ENCODE results near the gene GRIK4. TPM values are rescaled to one million over a fixed set of nuclear protein-coding genes. Genes with fewer than 3 reads are reported as not detected.
"Not testable (repeated sequence)": the region's sequence is repeated elsewhere in the genome, so short reads cannot be mapped to it uniquely, and the experiment has no call there.

Gene GRIK4
- total RNA-seq, 2 donors from 2014 or later = not detected

- H3K27me3 Mint-ChIP-seq = peaks cover 18% of the 10 kb centered on the region
- no peaks in the 10 kb centered on the region for H3K4me1 Mint-ChIP-seq
- no peaks in the 10 kb centered on the region for H3K36me3 Mint-ChIP-seq (ENCODE audit: low read depth)
- ATAC-seq (replicated peaks) = no peak
- no peak overlapping the region for H3K4me3 Mint-ChIP-seq
- no peaks in the 10 kb centered on the region for H3K9me3 Mint-ChIP-seq
- no peak overlapping the region for H3K27ac Mint-ChIP-seq
Observed at GRCh38 chr11:121018746-121019145, 507.2 kb downstream of the GRIK4 start.

GRCh38 chr11:121021718-121022117 is 510.2 kb downstream of the GRIK4 start:
- H3K36me3 Mint-ChIP-seq (ENCODE audit: low read depth); H3K27ac Mint-ChIP-seq; H3K4me3 Mint-ChIP-seq; H3K9me3 Mint-ChIP-seq; ATAC-seq (replicated peaks): not testable (repeated sequence)
- peaks cover 13% of the 10 kb centered on the region for H3K4me1 Mint-ChIP-seq
- H3K27me3 Mint-ChIP-seq = peaks cover 14% of the 10 kb centered on the region

DNA sequence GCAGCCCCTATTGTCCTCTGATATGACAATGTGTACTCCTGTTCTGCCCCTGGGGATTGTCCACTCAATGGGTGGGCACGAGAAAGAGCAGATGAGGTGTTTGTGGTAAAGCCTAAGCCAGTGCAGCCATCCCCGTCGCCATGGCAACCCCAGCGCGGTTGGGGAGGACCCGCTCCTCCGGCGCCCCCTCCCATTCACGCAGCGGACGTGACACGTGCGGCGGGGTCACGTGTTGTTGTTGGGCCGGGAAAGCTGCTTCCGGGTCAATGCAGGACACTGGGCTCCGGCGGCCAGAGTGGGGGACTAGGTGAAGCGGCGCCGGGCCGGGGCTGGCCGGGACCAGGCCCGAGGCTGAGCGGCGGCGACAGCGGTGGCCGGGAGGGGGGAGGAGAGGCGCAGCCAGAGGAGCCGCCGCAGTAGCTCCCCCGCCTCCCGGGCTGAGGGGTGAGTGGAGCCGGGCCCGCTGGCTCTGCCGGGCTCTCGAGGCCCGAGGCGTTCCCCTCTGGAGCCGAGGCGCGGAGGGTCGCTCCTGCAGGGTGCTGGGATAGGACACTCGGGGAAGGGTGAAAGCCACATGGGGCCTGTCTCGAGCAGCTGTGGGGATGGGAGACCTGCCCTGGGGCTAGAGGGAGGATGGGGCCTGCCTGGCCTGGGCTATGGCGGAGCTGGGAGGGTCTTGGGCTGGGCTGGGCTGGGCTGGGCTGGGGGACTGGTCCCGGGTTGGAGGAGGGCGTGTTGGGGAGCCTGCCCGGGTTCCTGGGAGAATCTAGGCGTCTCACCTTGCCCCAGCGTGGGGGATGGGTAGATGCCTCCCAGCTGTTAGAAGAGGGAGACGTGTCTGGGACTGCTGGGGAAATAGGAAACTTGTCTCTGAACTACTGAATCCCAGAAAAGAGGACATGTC is 512.6 kb downstream of the GRIK4 start, which contains the start of gene TBCEL:
Gene TBCEL, plus strand, starts transcription at position 255 of the 904 bp plus-strand sequence. CDS start 21,589 bp downstream, outside the sequence.
- peaks cover 10% of the 10 kb centered on the region for H3K27me3 Mint-ChIP-seq
- peak; percentile 94 for ATAC-seq (replicated peaks)
- peak within 1 kb of the TSS; percentile 81 for H3K4me3 Mint-ChIP-seq
- H3K4me1 Mint-ChIP-seq = peaks cover 18% of the 10 kb centered on the region
- H3K27ac Mint-ChIP-seq = peak within 1 kb of the TSS; percentile 90
- H3K9me3 Mint-ChIP-seq = no peaks in the 10 kb centered on the region
- H3K36me3 Mint-ChIP-seq (ENCODE audit: low read depth) = no peaks in the 10 kb centered on the region

GRCh38 chr11:121024989-121025388 is 513.4 kb downstream of the GRIK4 start:
- H3K27ac Mint-ChIP-seq = peak overlapping the region; percentile 90
- no peaks in the 10 kb centered on the region for H3K36me3 Mint-ChIP-seq (ENCODE audit: low read depth)
- H3K4me1 Mint-ChIP-seq = peaks cover 24% of the 10 kb centered on the region
- peaks cover 9% of the 10 kb centered on the region for H3K27me3 Mint-ChIP-seq
- H3K4me3 Mint-ChIP-seq = peak overlapping the region; percentile 81
- no peaks in the 10 kb centered on the region for H3K9me3 Mint-ChIP-seq
- ATAC-seq (replicated peaks) = no peak

- Mint-ChIP-seq H3K9me3 (no peaks in the 10 kb centered on the region), H3K4me3 (no peak overlapping the region), H3K4me1 (peaks cover 29% of the 10 kb centered on the region), H3K27me3 (no peaks in the 10 kb centered on the region), H3K36me3 (ENCODE audit: low read depth) (no peaks in the 10 kb centered on the region), H3K27ac (no peak overlapping the region)
- ATAC-seq (replicated peaks) = no peak
Observed at GRCh38 chr11:121029153-121029552, 517.6 kb downstream of the GRIK4 start.

- Mint-ChIP-seq H3K9me3 (no peaks in the 10 kb centered on the region), H3K4me3 (no peak overlapping the region), H3K36me3 (ENCODE audit: low read depth) (no peaks in the 10 kb centered on the region), H3K4me1 (peaks cover 23% of the 10 kb centered on the region), H3K27ac (no peak overlapping the region), H3K27me3 (no peaks in the 10 kb centered on the region)
- no peak for ATAC-seq (replicated peaks)
Observed at GRCh38 chr11:121029813-121030445, 518.4 kb downstream of the GRIK4 start.

- no peaks in the 10 kb centered on the region for H3K36me3 Mint-ChIP-seq (ENCODE audit: low read depth)
- peaks cover 26% of the 10 kb centered on the region for H3K4me1 Mint-ChIP-seq
- no peaks in the 10 kb centered on the region for H3K27me3 Mint-ChIP-seq
- no peak for ATAC-seq (replicated peaks)
- H3K27ac Mint-ChIP-seq = no peak overlapping the region
- no peak overlapping the region for H3K4me3 Mint-ChIP-seq
- H3K9me3 Mint-ChIP-seq = no peaks in the 10 kb centered on the region
Observed at GRCh38 chr11:121031167-121031566, 519.6 kb downstream of the GRIK4 start.

DNA sequence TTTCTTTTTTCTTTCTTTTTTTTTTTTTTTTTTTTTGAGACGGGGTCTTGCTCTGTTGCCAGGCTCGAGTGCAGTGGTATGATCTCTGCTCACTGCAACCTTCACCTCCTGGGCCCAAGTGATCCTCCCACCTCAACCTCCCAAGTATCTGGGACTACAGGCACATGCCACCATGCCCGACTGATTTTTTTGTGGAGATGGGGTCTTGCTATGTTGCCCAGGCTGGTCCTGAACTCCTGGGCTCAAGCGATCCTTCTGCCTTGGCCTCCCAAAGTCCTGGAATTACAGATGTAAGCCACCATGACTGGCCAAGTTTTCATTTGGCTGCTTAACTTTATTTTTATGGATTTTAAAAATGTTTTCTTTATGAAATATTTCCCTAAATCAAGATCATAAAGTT is 520.1 kb downstream of the GRIK4 start:
- not testable (repeated sequence) for ATAC-seq (replicated peaks); H3K4me3 Mint-ChIP-seq; H3K9me3 Mint-ChIP-seq; H3K27me3 Mint-ChIP-seq; H3K36me3 Mint-ChIP-seq (ENCODE audit: low read depth); H3K27ac Mint-ChIP-seq
- peaks cover 30% of the 10 kb centered on the region for H3K4me1 Mint-ChIP-seq

DNA sequence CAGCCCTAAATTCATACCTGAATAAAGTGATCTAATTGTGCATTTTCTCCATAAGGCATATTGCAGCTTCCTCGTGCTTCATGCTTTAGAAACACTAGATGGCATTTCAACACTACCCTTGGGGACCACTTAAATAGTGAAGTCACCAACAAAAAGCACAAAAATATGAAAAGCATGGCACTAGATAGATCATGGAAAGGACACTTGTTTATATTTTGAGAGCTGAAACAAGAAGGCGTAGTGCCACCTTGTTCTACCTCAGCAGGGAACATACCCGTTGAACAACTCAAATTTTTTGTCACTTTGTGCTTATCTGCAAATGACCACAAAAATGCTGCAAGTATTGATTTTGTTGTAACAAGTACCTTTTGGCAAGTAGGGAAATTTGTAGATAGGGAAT is 521.0 kb downstream of the GRIK4 start:
- Mint-ChIP-seq H3K4me3 (no peak overlapping the region), H3K27ac (no peak overlapping the region), H3K27me3 (no peaks in the 10 kb centered on the region), H3K36me3 (ENCODE audit: low read depth) (no peaks in the 10 kb centered on the region), H3K4me1 (peaks cover 31% of the 10 kb centered on the region), H3K9me3 (no peaks in the 10 kb centered on the region)
- no peak for ATAC-seq (replicated peaks)

DNA sequence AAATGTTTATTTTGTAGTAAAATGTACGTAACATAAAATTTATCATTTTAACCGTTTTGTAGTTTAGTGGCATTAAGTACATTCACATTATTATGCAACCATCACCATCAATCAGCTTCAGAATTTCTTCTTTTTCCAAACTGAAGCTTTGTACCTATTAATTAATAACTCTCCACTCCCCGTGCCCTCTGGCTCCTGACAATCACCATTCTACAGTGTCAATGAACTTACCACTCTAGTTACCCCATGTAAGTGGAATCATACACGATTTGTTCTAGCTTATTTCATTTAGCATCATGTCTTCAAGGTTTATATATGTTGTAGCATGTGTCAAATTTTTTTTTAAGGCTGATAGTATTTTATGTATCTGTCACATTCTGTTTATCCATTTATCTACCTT is 522.1 kb downstream of the GRIK4 start:
- H3K27me3 Mint-ChIP-seq = no peaks in the 10 kb centered on the region
- H3K4me1 Mint-ChIP-seq = peaks cover 31% of the 10 kb centered on the region
- H3K4me3 Mint-ChIP-seq = no peak overlapping the region
- H3K36me3 Mint-ChIP-seq (ENCODE audit: low read depth) = no peaks in the 10 kb centered on the region
- H3K27ac Mint-ChIP-seq = no peak overlapping the region
- no peaks in the 10 kb centered on the region for H3K9me3 Mint-ChIP-seq
- no peak for ATAC-seq (replicated peaks)

GRCh38 chr11:121035169-121035755 is 523.7 kb downstream of the GRIK4 start:
- ATAC-seq (replicated peaks) = peak; percentile 50
- peak overlapping the region; percentile 72 for H3K27ac Mint-ChIP-seq
- no peaks in the 10 kb centered on the region for H3K9me3 Mint-ChIP-seq
- H3K36me3 Mint-ChIP-seq (ENCODE audit: low read depth) = no peaks in the 10 kb centered on the region
- H3K27me3 Mint-ChIP-seq = no peaks in the 10 kb centered on the region
- H3K4me3 Mint-ChIP-seq = peak overlapping the region; percentile 20
- peaks cover 18% of the 10 kb centered on the region for H3K4me1 Mint-ChIP-seq

GRCh38 chr11:121035780-121036179 is 524.2 kb downstream of the GRIK4 start:
- peak overlapping the region; percentile 72 for H3K27ac Mint-ChIP-seq
- H3K4me1 Mint-ChIP-seq = peaks cover 16% of the 10 kb centered on the region
- no peaks in the 10 kb centered on the region for H3K36me3 Mint-ChIP-seq (ENCODE audit: low read depth)
- no peaks in the 10 kb centered on the region for H3K9me3 Mint-ChIP-seq
- peak overlapping the region; percentile 20 for H3K4me3 Mint-ChIP-seq
- peak; percentile 92 for ATAC-seq (replicated peaks)
- no peaks in the 10 kb centered on the region for H3K27me3 Mint-ChIP-seq

GRCh38 chr11:121037016-121037415 is 525.5 kb downstream of the GRIK4 start:
- H3K4me3 Mint-ChIP-seq = no peak overlapping the region
- peaks cover 16% of the 10 kb centered on the region for H3K4me1 Mint-ChIP-seq
- no peaks in the 10 kb centered on the region for H3K27me3 Mint-ChIP-seq
- no peaks in the 10 kb centered on the region for H3K36me3 Mint-ChIP-seq (ENCODE audit: low read depth)
- no peak for ATAC-seq (replicated peaks)
- H3K27ac Mint-ChIP-seq = peak overlapping the region; percentile 72
- no peaks in the 10 kb centered on the region for H3K9me3 Mint-ChIP-seq

Data from activated T-helper 17 cell treated with anti-CD3 and anti-CD28 coated beads, Interleukin-2, amount 50 U/mL, for 72 hours (primary cell).